Trophoblast cell (in vitro differentiated cells and primary cell): ENCODE data around the gene ADORA2B.
A peak's percentile ranks its signal among the peaks of the same experiment; 100 is the strongest.
"Not testable (repeated sequence)": the region's sequence is repeated elsewhere in the genome, so short reads cannot be mapped to it uniquely, and the experiment has no call there.

Experiments used
- DNase-seq, 2 donors: peaks; one replicate each; pipeline ENCODE4 v3.0.0-alpha.2; 2016
- H2AFZ ChIP-seq: 2 replicates; pipeline ENCODE4 v1.6.1; 2013; ENCODE audit warnings: low read length, moderate library complexity, mild to moderate bottlenecking; ENCODE audit not compliant: insufficient read depth, poor library complexity
- H2AK5ac ChIP-seq: 2 replicates; pipeline ENCODE4 v1.6.1; 2013; ENCODE audit warnings: mild to moderate bottlenecking, low read length
- H2BK120ac ChIP-seq: 2 replicates; pipeline ENCODE4 v1.6.1; 2013; ENCODE audit warnings: low read length, mild to moderate bottlenecking, moderate library complexity; ENCODE audit not compliant: insufficient read depth, poor library complexity
- H2BK12ac ChIP-seq: 2 replicates; pipeline ENCODE4 v1.6.1; 2013; ENCODE audit warnings: mild to moderate bottlenecking, low read length, moderate library complexity
- H2BK5ac ChIP-seq: 2 replicates; pipeline ENCODE4 v1.6.1; 2013; ENCODE audit warnings: low read length, low read depth, moderate library complexity, mild to moderate bottlenecking; ENCODE audit not compliant: poor library complexity
- H3K14ac ChIP-seq: 2 replicates; pipeline ENCODE4 v1.6.1; 2013; ENCODE audit warnings: mild to moderate bottlenecking, low read length
- H3K18ac ChIP-seq: 2 replicates; pipeline ENCODE4 v1.6.1; 2013; ENCODE audit warnings: mild to moderate bottlenecking, low read length
- H3K23ac ChIP-seq: 2 replicates; pipeline ENCODE4 v1.6.1; 2013; ENCODE audit warnings: low read length
- H3K27ac ChIP-seq: 2 replicates; pipeline ENCODE4 v1.5.1; 2013; ENCODE audit warnings: low read depth, mild to moderate bottlenecking, inconsistent platforms, low read length, moderate library complexity
- H3K27me3 ChIP-seq: 2 replicates; pipeline ENCODE4 v1.6.1; 2013; ENCODE audit warnings: inconsistent platforms, mild to moderate bottlenecking, low read length, moderate library complexity; ENCODE audit not compliant: insufficient read depth
- H3K36me3 ChIP-seq, 2 experiments: 1 replicate in 1 of 2; 2 replicates in 1 of 2; pipeline ENCODE4 v1.6.1; 2013; ENCODE audit warnings: low read length in 2 of 2, mild to moderate bottlenecking in 2 of 2, moderate library complexity in 1 of 2; ENCODE audit not compliant: insufficient read depth in 2 of 2, control insufficient read depth in 1 of 2
- H3K4ac ChIP-seq: 2 replicates; pipeline ENCODE4 v1.6.1; 2013; ENCODE audit warnings: low read depth, mild to moderate bottlenecking, low read length, moderate library complexity
- H3K4me1 ChIP-seq, 2 experiments: 1 replicate in 1 of 2; 2 replicates in 1 of 2; pipeline ENCODE4 v1.6.1; 2013; ENCODE audit warnings: low read length in 2 of 2, mild to moderate bottlenecking in 2 of 2, moderate library complexity in 1 of 2; ENCODE audit not compliant: insufficient read depth in 2 of 2, control insufficient read depth in 1 of 2
- H3K4me2 ChIP-seq: 2 replicates; pipeline ENCODE4 v1.6.1; 2013; ENCODE audit warnings: inconsistent platforms, mild to moderate bottlenecking, low read length, moderate library complexity
- H3K4me3 ChIP-seq: 2 replicates; pipeline ENCODE4 v1.5.1; 2013; ENCODE audit warnings: mild to moderate bottlenecking, low read depth, low read length, inconsistent platforms
- H3K79me1 ChIP-seq: one replicate; pipeline ENCODE4 v1.6.1; 2013; ENCODE audit warnings: low read length
- H3K79me2 ChIP-seq: 2 replicates; pipeline ENCODE4 v1.6.1; 2013; ENCODE audit warnings: low read length, mild to moderate bottlenecking; ENCODE audit not compliant: control insufficient read depth, insufficient read depth, poor library complexity
- H3K9ac ChIP-seq: 2 replicates; pipeline ENCODE4 v1.6.1; 2013; ENCODE audit warnings: mild to moderate bottlenecking, low read length
- H3K9me3 ChIP-seq: 2 replicates; pipeline ENCODE4 v1.6.1; 2013; ENCODE audit warnings: low read depth, mild to moderate bottlenecking, control low read depth, inconsistent platforms, low read length; ENCODE audit not compliant: insufficient read depth
- H4K12ac ChIP-seq: 2 replicates; pipeline ENCODE4 v1.6.1; 2013; ENCODE audit warnings: low read depth, mild to moderate bottlenecking, low read length, moderate library complexity
- H4K8ac ChIP-seq: 2 replicates; pipeline ENCODE4 v1.6.1; 2013; ENCODE audit warnings: low read depth, mild to moderate bottlenecking, low read length, moderate library complexity
- H4K91ac ChIP-seq: one replicate; pipeline ENCODE4 v1.6.1; 2013; ENCODE audit warnings: low read depth, mild to moderate bottlenecking, low read length, moderate library complexity
- WGBS: extraction: QIAGEN DNeasy Blood & Tissue Kit; methylation state at CpG from one replicate; pipeline ENCODE4 v1.1.7; 2013; ENCODE audit warnings: missing lambda C conversion rate; ENCODE audit not compliant: insufficient read length, insufficient coverage; ENCODE audit errors: extremely low coverage; 5-methylcytosine and 5-hydroxymethylcytosine counted together

ADORA2B gene

DNA sequence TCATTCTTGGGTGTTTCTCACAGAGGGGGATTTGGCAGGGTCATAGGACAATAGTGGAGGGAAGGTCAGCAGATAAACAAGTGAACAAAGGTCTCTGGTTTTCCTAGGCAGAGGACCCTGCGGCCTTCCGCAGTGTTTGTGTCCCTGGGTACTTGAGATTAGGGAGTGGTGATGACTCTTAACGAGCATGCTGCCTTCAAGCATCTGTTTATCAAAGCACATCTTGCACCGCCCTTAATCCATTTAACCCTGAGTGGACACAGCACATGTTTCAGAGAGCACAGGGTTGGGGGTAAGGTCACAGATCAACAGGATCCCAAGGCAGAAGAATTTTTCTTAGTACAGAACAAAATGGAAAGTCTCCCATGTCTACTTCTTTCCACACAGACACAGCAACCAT, 34.1 kb downstream of the ADORA2B start:
- no CpG with 5 or more reads among the region's 4 CpGs for WGBS
- not testable (repeated sequence) for H2AFZ ChIP-seq, H3K14ac ChIP-seq, H3K79me1 ChIP-seq, H4K8ac ChIP-seq, H3K23ac ChIP-seq, H3K4me1 ChIP-seq, H2BK12ac ChIP-seq, H3K4me2 ChIP-seq, H3K18ac ChIP-seq, H3K79me2 ChIP-seq, H3K27ac ChIP-seq, DNase-seq, H3K4ac ChIP-seq, H2AK5ac ChIP-seq, H3K27me3 ChIP-seq, H4K91ac ChIP-seq, H3K9ac ChIP-seq, H2BK5ac ChIP-seq, H3K4me3 ChIP-seq, H4K12ac ChIP-seq, H2BK120ac ChIP-seq, H3K9me3 ChIP-seq
- peaks cover 16 to 26% of the 10 kb centered on the region in 2 experiments for H3K36me3 ChIP-seq

DNA sequence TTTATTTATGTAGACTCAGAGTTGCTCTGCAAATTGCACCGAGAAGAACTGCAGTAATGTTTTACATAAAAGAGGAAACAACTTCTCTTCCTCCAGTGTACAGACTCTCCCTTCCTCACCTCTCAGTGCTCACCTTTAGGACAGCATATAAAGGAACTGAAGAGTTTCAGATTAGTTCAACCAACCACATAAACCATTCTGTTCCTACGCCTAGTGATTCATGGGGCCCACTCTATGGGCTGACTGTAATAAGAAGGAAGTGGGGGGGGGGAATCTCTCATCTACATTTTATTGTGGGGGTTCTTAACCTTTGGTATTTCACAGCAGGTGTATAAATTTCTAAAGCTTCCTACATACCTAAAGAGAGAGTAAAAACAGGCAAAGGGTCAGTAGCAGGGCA, 36.3 kb downstream of the ADORA2B start:
- no peak overlapping the region for H4K12ac ChIP-seq
- H3K9me3 ChIP-seq: no peaks in the 10 kb centered on the region
- no peak overlapping the region for H3K18ac ChIP-seq
- no peak overlapping the region for H3K23ac ChIP-seq
- H3K4me3 ChIP-seq: no peak overlapping the region
- no peak overlapping the region for H3K14ac ChIP-seq
- WGBS: no CpG with 5 or more reads among the region's 2 CpGs
- H4K8ac ChIP-seq: no peak overlapping the region
- no peak overlapping the region for H3K27ac ChIP-seq
- H3K36me3 ChIP-seq: peaks cover 11 to 20% of the 10 kb centered on the region in 2 experiments
- H2BK120ac ChIP-seq: no peak overlapping the region
- H3K79me1 ChIP-seq: no peaks in the 10 kb centered on the region
- no peaks in the 10 kb centered on the region for H3K79me2 ChIP-seq
- H2AK5ac ChIP-seq: no peak overlapping the region
- H2BK12ac ChIP-seq: no peak overlapping the region
- DNase-seq: no peak
- no peak overlapping the region for H2BK5ac ChIP-seq
- H2AFZ ChIP-seq: no peak overlapping the region
- H3K4me1 ChIP-seq: peaks cover 0 to 7% of the 10 kb centered on the region in 2 experiments
- H3K4me2 ChIP-seq: no peak overlapping the region
- H4K91ac ChIP-seq: no peak overlapping the region
- no peaks in the 10 kb centered on the region for H3K27me3 ChIP-seq
- no peak overlapping the region for H3K4ac ChIP-seq
- H3K9ac ChIP-seq: no peak overlapping the region

DNA sequence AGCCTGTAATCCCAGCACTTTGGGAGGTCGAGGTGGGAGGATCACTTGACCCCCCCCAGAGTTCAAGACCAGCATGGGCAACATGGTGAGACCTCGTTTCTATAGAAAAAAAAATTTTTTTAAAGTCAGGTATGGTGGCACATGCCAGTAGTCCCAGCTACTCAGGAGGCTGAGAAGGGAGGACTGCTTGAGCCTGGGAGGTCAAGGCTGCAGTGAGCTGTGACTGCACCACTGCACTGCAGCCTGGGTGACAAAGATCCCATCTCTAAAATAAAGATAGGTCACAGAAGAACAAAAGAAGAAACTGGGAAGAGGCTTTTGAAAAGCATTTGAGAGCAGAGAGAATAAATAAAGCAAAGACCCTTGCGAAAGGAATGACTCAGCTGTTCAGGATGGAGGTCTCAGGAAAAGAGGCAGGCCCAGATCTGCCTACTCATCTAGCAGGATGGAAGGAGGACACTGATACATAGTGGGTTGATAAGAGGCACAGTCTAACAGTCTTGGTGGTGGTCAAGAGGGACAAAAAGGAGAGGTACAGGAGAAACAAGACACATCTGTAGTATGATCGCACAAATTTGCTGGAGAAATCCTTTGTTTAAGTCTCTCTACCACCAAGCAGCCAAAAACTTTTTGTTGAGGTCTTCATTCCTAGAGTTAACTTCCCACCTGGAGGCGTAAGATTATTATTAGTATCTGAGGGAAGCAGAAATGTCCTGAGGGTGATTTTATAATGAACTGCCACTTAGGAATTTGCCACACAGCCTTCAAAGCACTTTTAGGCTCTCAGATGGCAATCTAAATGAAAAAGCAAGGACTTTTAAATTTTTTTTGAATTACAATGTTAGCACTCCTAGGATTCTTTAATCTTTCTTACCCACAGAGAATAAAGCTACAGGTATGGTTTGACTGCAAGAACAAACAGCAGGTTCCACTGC, 37.0 kb downstream of the ADORA2B start:
- Histone ChIP-seq H3K4me1 (peaks cover 0 to 7% of the 10 kb centered on the region in 2 experiments), H2BK12ac (no peak overlapping the region), H3K4me2 (no peak overlapping the region), H3K4me3 (no peak overlapping the region), H3K9ac (no peak overlapping the region), H2AK5ac (peak overlapping the region; percentile 48), H3K36me3 (peaks cover 11 to 19% of the 10 kb centered on the region in 2 experiments), H2BK120ac (no peak overlapping the region), H3K4ac (no peak overlapping the region), H2AFZ (no peak overlapping the region), H2BK5ac (no peak overlapping the region), H3K23ac (no peak overlapping the region), H4K8ac (no peak overlapping the region), H3K27me3 (no peaks in the 10 kb centered on the region), H3K79me1 (no peaks in the 10 kb centered on the region), H3K14ac (no peak overlapping the region), H3K27ac (no peak overlapping the region), H4K91ac (no peak overlapping the region), H3K9me3 (no peaks in the 10 kb centered on the region), H3K18ac (no peak overlapping the region), H3K79me2 (no peaks in the 10 kb centered on the region), H4K12ac (no peak overlapping the region)
- peak; percentile 37 to 74 for DNase-seq
- WGBS: no CpG with 5 or more reads among the region's 5 CpGs

DNA sequence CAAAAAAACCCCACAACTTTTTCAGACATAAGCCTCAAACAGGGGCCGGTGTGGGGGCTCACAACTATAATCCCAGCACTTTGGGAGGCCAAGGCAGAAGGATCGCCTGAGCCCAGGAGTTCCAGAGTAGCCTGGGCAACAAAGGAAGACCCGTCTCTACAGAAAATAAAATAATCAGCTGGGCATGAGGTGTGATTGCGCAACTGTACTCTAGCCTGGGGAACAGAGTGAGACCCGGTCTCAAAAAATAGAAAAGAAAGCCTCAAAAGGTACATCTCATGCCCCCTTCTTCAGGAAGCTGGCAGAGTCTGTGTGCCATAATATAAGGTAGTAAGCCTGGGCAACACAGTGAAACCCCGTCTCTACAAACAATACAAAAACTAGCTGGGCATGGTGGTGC, 51.4 kb downstream of the ADORA2B start:
- Histone ChIP-seq H3K79me2 (peaks cover 9% of the 10 kb centered on the region), H4K91ac (no peak overlapping the region), H3K4me3 (no peak overlapping the region), H3K9me3 (no peaks in the 10 kb centered on the region), H4K8ac (no peak overlapping the region), H2BK12ac (no peak overlapping the region), H3K4me1 (peaks cover 0 to 5% of the 10 kb centered on the region in 2 experiments), H3K79me1 (peaks cover 7% of the 10 kb centered on the region), H3K36me3 (peaks cover 6 to 7% of the 10 kb centered on the region in 2 experiments), H3K14ac (no peak overlapping the region), H3K27me3 (no peaks in the 10 kb centered on the region), H3K4me2 (no peak overlapping the region), H2AFZ (no peak overlapping the region), H2BK120ac (no peak overlapping the region), H4K12ac (no peak overlapping the region), H3K27ac (no peak overlapping the region), H3K23ac (no peak overlapping the region), H3K4ac (no peak overlapping the region), H3K9ac (no peak overlapping the region), H2BK5ac (no peak overlapping the region), H2AK5ac (no peak overlapping the region), H3K18ac (no peak overlapping the region)
- no CpG with 5 or more reads among the region's 6 CpGs for WGBS
- DNase-seq: no peak
